ENCODE results near the gene MINDY4. TPM values are rescaled to one million over a fixed set of nuclear protein-coding genes. Genes with fewer than 3 reads are reported as not detected.
A peak's percentile ranks its signal among the peaks of the same experiment; 100 is the strongest.
"Not testable (repeated sequence)": the region's sequence is repeated elsewhere in the genome, so short reads cannot be mapped to it uniquely, and the experiment has no call there.

Gene MINDY4
- total RNA-seq, 1 experiment from 2014 or later, result 3.6 TPM

GRCh38 chr7:30795161-30795948, 24.1 kb downstream of the MINDY4 start:
- DNase-seq (ENCODE audit: low read depth), result peak; percentile 34
- in situ Hi-C loops (cut with HindIII; ENCODE audit: low pct_unique_long_range_greater_than_20kb, low sequenced_read_pairs), result no loop called here

GRCh38 chr7:30796105-30796869, 25.1 kb downstream of the MINDY4 start:
- in situ Hi-C loops (cut with HindIII; ENCODE audit: low pct_unique_long_range_greater_than_20kb, low sequenced_read_pairs), result no loop called here
- peak; percentile 43 for DNase-seq (ENCODE audit: low read depth)

GRCh38 chr7:30797176-30798040, 26.2 kb downstream of the MINDY4 start:
- in situ Hi-C loops (cut with HindIII; ENCODE audit: low pct_unique_long_range_greater_than_20kb, low sequenced_read_pairs), result no loop called here
- no peak for DNase-seq (ENCODE audit: low read depth)

- in situ Hi-C loops (cut with HindIII; ENCODE audit: low pct_unique_long_range_greater_than_20kb, low sequenced_read_pairs), result no loop called here
- peak; percentile 18 for DNase-seq (ENCODE audit: low read depth)
Observed at GRCh38 chr7:30799206-30799975, 28.2 kb downstream of the MINDY4 start.

- in situ Hi-C loops (cut with HindIII; ENCODE audit: low pct_unique_long_range_greater_than_20kb, low sequenced_read_pairs), result no loop called here
- no peak for DNase-seq (ENCODE audit: low read depth)
Observed at GRCh38 chr7:30799976-30800661, 28.9 kb downstream of the MINDY4 start.

- peak; percentile 54 for DNase-seq (ENCODE audit: low read depth)
- in situ Hi-C loops (cut with HindIII; ENCODE audit: low pct_unique_long_range_greater_than_20kb, low sequenced_read_pairs), result no loop called here
Observed at GRCh38 chr7:30800785-30801252, 29.6 kb downstream of the MINDY4 start.

- in situ Hi-C loops (cut with HindIII; ENCODE audit: low pct_unique_long_range_greater_than_20kb, low sequenced_read_pairs), result no loop called here
Observed at GRCh38 chr7:30802812-30803211, 31.6 kb downstream of the MINDY4 start.

GRCh38 chr7:30804078-30804661, 33.0 kb downstream of the MINDY4 start:
- DNase-seq (ENCODE audit: low read depth), result no peak
- in situ Hi-C loops (cut with HindIII; ENCODE audit: low pct_unique_long_range_greater_than_20kb, low sequenced_read_pairs), result no loop called here

More at GRCh38 chr7:30802812-30803211, 31.6 kb downstream of the MINDY4 start:
- DNase-seq (ENCODE audit: low read depth), result no peak

GRCh38 chr7:30805081-30805691, 34.0 kb downstream of the MINDY4 start:
- no peak for DNase-seq (ENCODE audit: low read depth)
- in situ Hi-C loops (cut with HindIII; ENCODE audit: low pct_unique_long_range_greater_than_20kb, low sequenced_read_pairs), result no loop called here

- DNase-seq (ENCODE audit: low read depth), result no peak
- in situ Hi-C loops (cut with HindIII; ENCODE audit: low pct_unique_long_range_greater_than_20kb, low sequenced_read_pairs), result no loop called here
Observed at GRCh38 chr7:30805931-30806330, 34.7 kb downstream of the MINDY4 start.

- DNase-seq (ENCODE audit: low read depth); in situ Hi-C loops (cut with HindIII; ENCODE audit: low pct_unique_long_range_greater_than_20kb, low sequenced_read_pairs): not testable (repeated sequence)
Observed at GRCh38 chr7:30807477-30807876, 36.3 kb downstream of the MINDY4 start.

- DNase-seq (ENCODE audit: low read depth); in situ Hi-C loops (cut with HindIII; ENCODE audit: low pct_unique_long_range_greater_than_20kb, low sequenced_read_pairs): not testable (repeated sequence)
Observed at GRCh38 chr7:30807941-30808340, 36.7 kb downstream of the MINDY4 start.

GRCh38 chr7:30810986-30811385, 39.8 kb downstream of the MINDY4 start:
- no peak for DNase-seq (ENCODE audit: low read depth)
- in situ Hi-C loops (cut with HindIII; ENCODE audit: low pct_unique_long_range_greater_than_20kb, low sequenced_read_pairs), result no loop called here

GRCh38 chr7:30812676-30813075, 41.5 kb downstream of the MINDY4 start:
- in situ Hi-C loops (cut with HindIII; ENCODE audit: low pct_unique_long_range_greater_than_20kb, low sequenced_read_pairs), result no loop called here
- DNase-seq (ENCODE audit: low read depth), result no peak

GRCh38 chr7:30813466-30813865, 42.2 kb downstream of the MINDY4 start:
- DNase-seq (ENCODE audit: low read depth), result no peak
- in situ Hi-C loops (cut with HindIII; ENCODE audit: low pct_unique_long_range_greater_than_20kb, low sequenced_read_pairs), result no loop called here

GRCh38 chr7:30814700-30815387, 43.6 kb downstream of the MINDY4 start:
- in situ Hi-C loops (cut with HindIII; ENCODE audit: low pct_unique_long_range_greater_than_20kb, low sequenced_read_pairs), result no loop called here
- DNase-seq (ENCODE audit: low read depth), result no peak
